ENCODE data around the gene ISYNA1. TPM values are rescaled to one million over a fixed set of nuclear protein-coding genes. Genes with fewer than 3 reads are reported as not detected.
A peak's percentile ranks its signal among the peaks of the same experiment; 100 is the strongest.

The ISYNA1 gene
- total and polyA plus RNA-seq, 2 of the 13 experiments (the other 11 are each of a cell fraction or from before 2014, with no cell fraction given): 29.6 to 48.5 TPM

GRCh38 chr19:18385675-18386542 is 52.0 kb downstream of the ISYNA1 start, which contains the start of gene GDF15 (continued):
- TF ChIP-seq, protein P1, sequence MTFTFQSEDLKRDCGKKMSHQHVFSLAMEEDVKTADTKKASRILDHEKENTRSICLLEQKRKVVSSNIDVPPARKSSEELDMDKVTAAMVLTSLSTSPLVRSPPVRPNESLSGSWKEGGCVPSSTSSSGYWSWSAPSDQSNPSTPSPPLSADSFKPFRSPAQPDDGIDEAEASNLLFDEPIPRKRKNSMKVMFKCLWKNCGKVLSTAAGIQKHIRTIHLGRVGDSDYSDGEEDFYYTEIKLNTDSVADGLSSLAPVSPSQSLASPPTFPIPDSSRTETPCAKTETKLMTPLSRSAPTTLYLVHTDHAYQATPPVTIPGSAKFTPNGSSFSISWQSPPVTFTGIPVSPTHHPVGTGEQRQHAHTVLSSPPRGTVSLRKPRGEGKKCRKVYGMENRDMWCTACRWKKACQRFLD (CRISPR knock-in tag; IDR thresholded peaks at IDR 0.05; ENCODE audit: borderline replicate concordance): peak; percentile 91
- TF ChIP-seq ZNF557 (CRISPR knock-in tag; IDR thresholded peaks at IDR 0.05) (peak; percentile 91), ZNF572 (CRISPR knock-in tag; IDR thresholded peaks at IDR 0.05) (no peak), HMGA1 (CRISPR knock-in tag; conservative IDR thresholded peaks at IDR 0.05) (no peak), MBD4 (IDR thresholded peaks at IDR 0.05; ENCODE audit: borderline replicate concordance, low read length) (no peak; the same call in none of the 2 replicates), ZSCAN22 (CRISPR knock-in tag; IDR thresholded peaks at IDR 0.05) (peak; percentile 70; the same call in 1 of the 2 replicates), ZNF7 (CRISPR knock-in tag; IDR thresholded peaks at IDR 0.05) (no peak), HINFP (CRISPR knock-in tag; IDR thresholded peaks at IDR 0.05; ENCODE audit: low read depth) (peak; percentile 93), ZNF713 (CRISPR knock-in tag; IDR thresholded peaks at IDR 0.05) (no peak; the same call in none of the 2 replicates), NFYB (CRISPR knock-in tag; IDR thresholded peaks at IDR 0.05) (no peak; the same call in 1 of the 2 replicates), SALL2 (CRISPR knock-in tag; IDR thresholded peaks at IDR 0.05) (peak; percentile 98)
- TF ChIP-seq, protein P2, sequence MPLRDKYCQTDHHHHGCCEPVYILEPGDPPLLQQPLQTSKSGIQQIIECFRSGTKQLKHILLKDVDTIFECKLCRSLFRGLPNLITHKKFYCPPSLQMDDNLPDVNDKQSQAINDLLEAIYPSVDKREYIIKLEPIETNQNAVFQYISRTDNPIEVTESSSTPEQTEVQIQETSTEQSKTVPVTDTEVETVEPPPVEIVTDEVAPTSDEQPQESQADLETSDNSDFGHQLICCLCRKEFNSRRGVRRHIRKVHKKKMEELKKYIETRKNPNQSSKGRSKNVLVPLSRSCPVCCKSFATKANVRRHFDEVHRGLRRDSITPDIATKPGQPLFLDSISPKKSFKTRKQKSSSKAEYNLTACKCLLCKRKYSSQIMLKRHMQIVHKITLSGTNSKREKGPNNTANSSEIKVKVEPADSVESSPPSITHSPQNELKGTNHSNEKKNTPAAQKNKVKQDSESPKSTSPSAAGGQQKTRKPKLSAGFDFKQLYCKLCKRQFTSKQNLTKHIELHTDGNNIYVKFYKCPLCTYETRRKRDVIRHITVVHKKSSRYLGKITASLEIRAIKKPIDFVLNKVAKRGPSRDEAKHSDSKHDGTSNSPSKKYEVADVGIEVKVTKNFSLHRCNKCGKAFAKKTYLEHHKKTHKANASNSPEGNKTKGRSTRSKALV (CRISPR knock-in tag; IDR thresholded peaks at IDR 0.05): peak; percentile 80; the same call in 1 of the 2 replicates
- TF ChIP-seq, protein P3, sequence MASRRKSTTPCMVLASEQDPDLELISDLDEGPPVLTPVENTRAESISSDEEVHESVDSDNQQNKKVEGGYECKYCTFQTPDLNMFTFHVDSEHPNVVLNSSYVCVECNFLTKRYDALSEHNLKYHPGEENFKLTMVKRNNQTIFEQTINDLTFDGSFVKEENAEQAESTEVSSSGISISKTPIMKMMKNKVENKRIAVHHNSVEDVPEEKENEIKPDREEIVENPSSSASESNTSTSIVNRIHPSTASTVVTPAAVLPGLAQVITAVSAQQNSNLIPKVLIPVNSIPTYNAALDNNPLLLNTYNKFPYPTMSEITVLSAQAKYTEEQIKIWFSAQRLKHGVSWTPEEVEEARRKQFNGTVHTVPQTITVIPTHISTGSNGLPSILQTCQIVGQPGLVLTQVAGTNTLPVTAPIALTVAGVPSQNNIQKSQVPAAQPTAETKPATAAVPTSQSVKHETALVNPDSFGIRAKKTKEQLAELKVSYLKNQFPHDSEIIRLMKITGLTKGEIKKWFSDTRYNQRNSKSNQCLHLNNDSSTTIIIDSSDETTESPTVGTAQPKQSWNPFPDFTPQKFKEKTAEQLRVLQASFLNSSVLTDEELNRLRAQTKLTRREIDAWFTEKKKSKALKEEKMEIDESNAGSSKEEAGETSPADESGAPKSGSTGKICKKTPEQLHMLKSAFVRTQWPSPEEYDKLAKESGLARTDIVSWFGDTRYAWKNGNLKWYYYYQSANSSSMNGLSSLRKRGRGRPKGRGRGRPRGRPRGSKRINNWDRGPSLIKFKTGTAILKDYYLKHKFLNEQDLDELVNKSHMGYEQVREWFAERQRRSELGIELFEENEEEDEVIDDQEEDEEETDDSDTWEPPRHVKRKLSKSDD (CRISPR knock-in tag; IDR thresholded peaks at IDR 0.05; ENCODE audit: low read depth): peak; percentile 86
